BLaER1 (cell line): ENCODE measurements around the gene GPR132.
"Not testable (repeated sequence)": the region's sequence is repeated elsewhere in the genome, so short reads cannot be mapped to it uniquely, and the experiment has no call there.

Experiments used
- H3K27ac ChIP-seq: shearing (Covaris generic); formaldehyde crosslinking; 2 replicates; pipeline ENCODE4 v1.8.1; 2022
- H3K27me3 ChIP-seq: shearing (Covaris generic); formaldehyde crosslinking; 2 replicates; pipeline ENCODE4 v1.8.1; 2022
- H3K36me3 ChIP-seq: shearing (Covaris generic); formaldehyde crosslinking; 2 replicates; pipeline ENCODE4 v1.8.1; 2022
- H3K4me1 ChIP-seq: shearing (Covaris generic); formaldehyde crosslinking; 2 replicates; pipeline ENCODE4 v1.8.1; 2022
- H3K4me2 ChIP-seq: shearing (Covaris generic); formaldehyde crosslinking; 2 replicates; pipeline ENCODE4 v1.8.1; 2022
- H3K4me3 ChIP-seq: shearing (Covaris generic); formaldehyde crosslinking; 2 replicates; pipeline ENCODE4 v1.8.1; 2022
- H3K9ac ChIP-seq: shearing (Covaris generic); formaldehyde crosslinking; 2 replicates; pipeline ENCODE4 v1.8.1; 2022
- H3K9me3 ChIP-seq: shearing (Covaris generic); formaldehyde crosslinking; 2 replicates; pipeline ENCODE4 v1.8.1; 2022
- H4K20me1 ChIP-seq: shearing (Covaris generic); formaldehyde crosslinking; 2 replicates; pipeline ENCODE4 v1.8.1; 2022
- Cebpa-rat ChIP-seq: shearing (Covaris generic); IDR thresholded peaks from 2 replicates; pipeline ENCODE4 v1.8.1; 2022

Gene GPR132

DNA sequence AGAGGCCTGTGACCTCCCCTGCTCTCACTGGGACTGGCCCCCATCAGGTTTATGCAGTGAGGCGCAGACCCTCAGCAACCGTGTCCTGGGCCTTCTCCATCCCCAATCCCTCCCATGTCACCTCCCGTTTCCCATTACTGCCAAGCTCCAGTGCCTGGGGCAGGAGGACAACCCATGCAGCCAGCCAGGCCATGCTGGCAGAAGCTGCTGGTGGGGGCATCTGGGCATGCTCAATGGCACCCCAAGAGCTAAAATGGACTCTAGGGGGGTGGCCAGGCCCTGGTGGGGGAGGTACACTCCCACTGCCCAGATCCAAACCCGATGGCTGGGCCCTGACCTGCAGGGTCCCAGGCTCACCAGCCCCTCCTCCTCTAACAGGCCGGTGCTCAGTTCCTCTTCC lies 20.5 kb upstream of the GPR132 start:
- H3K4me3 ChIP-seq: no peak overlapping the region
- H3K4me2 ChIP-seq: peak overlapping the region; percentile 97
- TF ChIP-seq Cebpa-rat: no peak
- H3K27ac ChIP-seq: no peak overlapping the region
- H3K9ac ChIP-seq: 0 out of 2 replicates have a peak overlapping the region, but pooled peaks have one; percentile 10
- no peaks in the 10 kb centered on the region for H3K36me3 ChIP-seq
- no peaks in the 10 kb centered on the region for H3K9me3 ChIP-seq
- H3K27me3 ChIP-seq: peaks cover 21% of the 10 kb centered on the region
- H3K4me1 ChIP-seq: peaks cover 72% of the 10 kb centered on the region
- H4K20me1 ChIP-seq: peaks cover 65% of the 10 kb centered on the region

DNA sequence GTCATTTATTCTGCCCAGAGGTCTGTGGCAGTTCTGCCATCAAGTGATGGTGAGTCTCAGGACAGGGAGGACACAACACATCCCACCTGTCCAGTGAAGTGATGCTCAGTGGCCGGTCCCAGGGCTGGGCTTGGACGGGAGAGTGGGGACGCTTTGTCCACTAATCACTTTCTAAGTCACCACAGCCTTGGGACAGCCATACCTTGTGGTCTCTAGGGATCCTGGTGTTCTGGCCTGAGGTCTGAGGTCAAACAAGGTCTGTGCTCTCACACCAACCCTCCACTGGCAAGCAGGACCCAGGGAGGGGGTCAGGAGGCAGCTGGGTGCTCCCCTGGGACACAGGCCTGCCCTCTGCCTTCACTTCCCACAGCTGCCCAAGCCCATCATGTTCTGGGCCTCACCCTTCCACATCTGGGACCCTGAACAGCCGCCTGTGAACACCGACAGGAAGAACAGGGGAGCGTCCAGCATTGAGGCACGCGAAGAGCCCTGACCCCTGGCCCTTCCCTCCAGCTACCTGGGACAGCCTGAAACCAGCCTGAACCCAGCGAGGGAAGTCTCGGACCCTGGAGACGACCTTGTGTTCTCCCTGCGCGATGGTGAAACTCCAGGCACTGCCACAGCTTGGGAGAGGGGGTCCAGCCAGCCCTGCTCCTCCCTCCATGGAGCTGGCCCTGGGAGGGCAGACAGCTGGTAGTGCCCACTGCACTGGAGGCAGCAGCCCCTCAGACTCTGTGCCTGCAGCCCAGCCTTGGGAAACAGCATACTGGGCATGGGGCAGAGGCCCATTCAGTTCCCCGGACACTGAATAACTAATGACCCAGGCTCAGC lies 19.7 kb upstream of the GPR132 start:
- peak overlapping the region; percentile 97 for H3K4me2 ChIP-seq
- H3K9me3 ChIP-seq: peaks cover 3% of the 10 kb centered on the region; the same call in 1 of the 2 replicates
- peaks cover 64% of the 10 kb centered on the region for H3K4me1 ChIP-seq
- no peak overlapping the region for H3K4me3 ChIP-seq
- H3K27me3 ChIP-seq: peaks cover 21% of the 10 kb centered on the region
- peaks cover 57% of the 10 kb centered on the region for H4K20me1 ChIP-seq
- H3K27ac ChIP-seq: no peak overlapping the region
- TF ChIP-seq Cebpa-rat: no peak
- H3K9ac ChIP-seq: 0 out of 2 replicates have a peak overlapping the region, but pooled peaks have one; percentile 10
- H3K36me3 ChIP-seq: no peaks in the 10 kb centered on the region

DNA sequence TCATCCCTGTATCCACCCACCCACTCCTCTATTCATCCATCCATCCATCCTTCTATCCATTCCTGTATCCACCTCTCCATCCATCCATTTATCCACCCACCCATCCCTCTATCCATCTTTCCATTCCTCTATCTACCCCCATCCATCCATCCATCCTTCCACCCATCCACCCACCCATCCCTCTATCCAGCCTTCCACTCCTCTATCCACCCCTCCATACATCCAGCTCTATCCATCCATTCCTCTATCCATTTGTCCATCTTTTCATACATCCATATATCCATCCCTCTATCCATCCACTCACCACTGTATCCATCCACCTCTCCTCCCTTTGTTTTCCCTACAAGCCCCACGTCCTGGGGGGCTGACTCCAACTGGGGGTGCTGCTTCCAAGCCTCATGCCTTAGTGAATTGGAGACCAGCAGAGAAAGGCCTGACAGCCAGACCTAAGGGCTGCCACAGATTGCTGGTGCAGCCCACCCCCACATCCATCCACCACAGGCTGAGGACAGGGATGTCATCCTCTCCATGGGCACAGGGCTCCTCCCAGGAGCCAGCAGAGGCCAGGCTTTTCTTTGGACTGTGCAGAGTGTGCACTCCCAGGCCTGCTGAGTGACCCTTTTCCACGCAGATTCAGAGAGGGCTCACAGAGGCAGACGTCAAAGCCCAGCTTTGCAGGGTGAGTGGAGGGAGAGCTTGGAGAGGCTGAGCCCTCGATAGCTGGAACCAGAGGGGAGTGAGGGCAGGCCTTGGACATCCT lies 18.9 kb upstream of the GPR132 start:
- no peak overlapping the region for H3K27ac ChIP-seq
- H3K9me3 ChIP-seq: peaks cover 9% of the 10 kb centered on the region; the same call in 1 of the 2 replicates
- peaks cover 55% of the 10 kb centered on the region for H3K4me1 ChIP-seq
- H3K4me3 ChIP-seq: no peak overlapping the region
- TF ChIP-seq Cebpa-rat: no peak
- no peaks in the 10 kb centered on the region for H3K36me3 ChIP-seq
- peak overlapping the region; percentile 97; the same call in 1 of the 2 replicates for H3K4me2 ChIP-seq
- H4K20me1 ChIP-seq: peaks cover 48% of the 10 kb centered on the region
- H3K9ac ChIP-seq: no peak overlapping the region
- H3K27me3 ChIP-seq: peaks cover 21% of the 10 kb centered on the region

DNA sequence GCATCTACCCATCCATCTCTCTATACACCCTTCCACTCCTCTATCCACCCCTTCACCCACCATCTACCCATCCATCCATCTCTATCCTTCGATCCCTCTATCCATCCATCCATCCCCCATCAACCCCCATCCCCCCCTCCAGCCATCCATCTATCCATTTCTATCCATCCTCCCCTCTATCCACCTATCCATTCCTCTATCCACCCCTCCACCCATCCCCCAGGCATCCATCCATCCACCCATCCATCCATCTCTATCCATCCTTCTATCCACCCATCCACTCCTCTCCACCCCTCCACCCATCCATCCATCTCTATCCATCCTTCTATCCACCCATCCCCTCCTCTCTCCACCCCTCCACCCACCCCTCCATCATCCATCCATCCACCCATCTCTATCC lies 17.5 kb upstream of the GPR132 start:
- Histone ChIP-seq H4K20me1 (peaks cover 34% of the 10 kb centered on the region), H3K27ac (no peak overlapping the region), H3K4me1 (peaks cover 43% of the 10 kb centered on the region), H3K9me3 (peaks cover 9% of the 10 kb centered on the region; the same call in 1 of the 2 replicates), H3K36me3 (no peaks in the 10 kb centered on the region), H3K9ac (no peak overlapping the region), H3K4me2 (no peak overlapping the region), H3K27me3 (peaks cover 9% of the 10 kb centered on the region), H3K4me3 (no peak overlapping the region)
- no peak for TF ChIP-seq Cebpa-rat

DNA sequence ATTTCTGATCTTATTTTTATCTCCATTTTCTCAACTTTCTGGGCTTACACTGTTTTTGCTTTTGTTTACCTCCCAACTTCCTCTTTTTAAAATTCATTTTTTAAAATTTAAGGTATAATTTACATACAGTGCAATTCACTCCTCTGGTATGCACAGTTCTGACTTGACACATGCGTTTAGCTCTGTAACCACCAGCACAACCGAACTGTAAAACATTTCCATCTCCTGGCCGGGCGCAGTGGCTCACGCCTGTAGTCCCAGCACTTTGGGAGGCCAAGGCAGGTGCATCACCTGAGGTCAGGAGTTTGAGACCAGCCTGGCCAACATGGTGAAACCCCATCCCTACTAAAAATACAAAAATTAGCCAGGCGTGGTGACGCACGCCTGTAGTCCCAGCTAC lies 16.2 kb upstream of the GPR132 start:
- not testable (repeated sequence) for H3K27ac ChIP-seq, H3K9me3 ChIP-seq, H3K36me3 ChIP-seq, H3K4me3 ChIP-seq, H3K27me3 ChIP-seq, H3K4me2 ChIP-seq, H3K9ac ChIP-seq
- Histone ChIP-seq H4K20me1 (peaks cover 24% of the 10 kb centered on the region), H3K4me1 (peaks cover 44% of the 10 kb centered on the region)

DNA sequence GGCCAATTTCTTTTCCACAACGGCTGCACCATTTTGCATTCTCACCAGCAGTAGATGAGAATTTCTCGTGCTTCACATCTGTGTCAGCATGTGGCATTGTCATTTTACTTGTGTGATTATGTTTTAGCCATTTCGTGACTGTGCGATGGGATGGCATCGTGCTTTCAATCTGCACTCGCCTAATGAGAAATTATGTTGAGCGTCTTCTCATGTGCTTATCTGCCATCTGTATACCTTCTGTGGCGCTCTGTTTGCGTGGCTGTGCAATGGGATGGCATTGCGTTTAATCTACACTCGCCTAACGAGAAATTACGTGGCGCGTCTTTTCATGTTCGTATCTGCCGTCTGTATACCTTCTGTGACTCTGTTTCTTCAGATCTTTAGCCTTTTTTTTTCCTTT lies 14.9 kb upstream of the GPR132 start:
- Histone ChIP-seq H3K9me3 (peaks cover 9% of the 10 kb centered on the region; the same call in 1 of the 2 replicates), H3K27me3 (no peaks in the 10 kb centered on the region), H3K4me1 (peaks cover 42% of the 10 kb centered on the region), H3K36me3 (no peaks in the 10 kb centered on the region), H3K4me3 (no peak overlapping the region), H3K4me2 (no peak overlapping the region), H3K27ac (no peak overlapping the region), H3K9ac (no peak overlapping the region), H4K20me1 (peaks cover 11% of the 10 kb centered on the region)
- no peak for TF ChIP-seq Cebpa-rat

DNA sequence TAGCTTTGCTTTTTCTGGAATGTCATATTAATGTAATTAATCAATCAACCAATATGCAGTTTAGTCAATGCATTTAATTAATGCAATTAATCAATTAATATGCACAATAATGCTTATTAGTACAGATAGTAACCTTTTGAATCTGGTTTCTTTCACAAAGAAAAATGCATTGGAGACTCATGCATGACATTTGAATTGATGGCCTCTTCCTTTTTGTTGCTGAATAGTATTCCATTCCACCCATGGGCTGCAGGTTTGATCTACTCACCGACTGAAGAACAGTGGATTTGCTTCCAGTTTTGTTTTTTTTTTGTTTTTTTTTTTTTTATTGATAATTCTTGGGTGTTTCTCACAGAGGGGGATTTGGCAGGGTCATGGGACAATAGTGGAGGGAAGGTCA lies 13.1 kb upstream of the GPR132 start:
- no peaks in the 10 kb centered on the region for H3K27me3 ChIP-seq
- no peaks in the 10 kb centered on the region for H3K36me3 ChIP-seq
- H4K20me1 ChIP-seq: no peaks in the 10 kb centered on the region
- no peak overlapping the region for H3K4me3 ChIP-seq
- peaks cover 9% of the 10 kb centered on the region; the same call in 1 of the 2 replicates for H3K9me3 ChIP-seq
- TF ChIP-seq Cebpa-rat: no peak
- H3K9ac ChIP-seq: no peak overlapping the region
- H3K4me1 ChIP-seq: peaks cover 49% of the 10 kb centered on the region
- H3K4me2 ChIP-seq: no peak overlapping the region
- H3K27ac ChIP-seq: no peak overlapping the region

DNA sequence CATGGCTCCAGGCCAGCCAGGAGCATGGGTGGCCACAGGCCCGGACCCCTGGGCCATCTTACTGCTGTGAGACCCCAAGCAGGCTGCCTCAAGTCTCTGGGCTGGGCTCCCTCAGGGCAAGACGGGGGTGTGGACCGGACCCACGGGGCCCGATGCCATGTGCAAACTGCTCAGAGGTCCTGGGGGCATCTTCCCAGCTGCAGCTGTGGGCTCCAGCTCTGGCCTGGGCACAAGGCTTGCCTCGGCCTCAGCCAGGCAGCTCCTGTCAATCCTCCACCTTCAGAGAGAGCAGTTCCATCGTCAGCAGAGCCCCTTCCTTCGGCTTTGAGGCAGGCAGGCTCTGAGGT lies 12.4 kb upstream of the GPR132 start:
- Histone ChIP-seq H3K27ac (no peak overlapping the region), H3K9me3 (peaks cover 9% of the 10 kb centered on the region; the same call in 1 of the 2 replicates), H3K4me1 (peaks cover 56% of the 10 kb centered on the region), H3K36me3 (no peaks in the 10 kb centered on the region), H4K20me1 (no peaks in the 10 kb centered on the region), H3K4me3 (no peak overlapping the region), H3K9ac (no peak overlapping the region), H3K27me3 (no peaks in the 10 kb centered on the region), H3K4me2 (peak overlapping the region; percentile 88)
- no peak for TF ChIP-seq Cebpa-rat

DNA sequence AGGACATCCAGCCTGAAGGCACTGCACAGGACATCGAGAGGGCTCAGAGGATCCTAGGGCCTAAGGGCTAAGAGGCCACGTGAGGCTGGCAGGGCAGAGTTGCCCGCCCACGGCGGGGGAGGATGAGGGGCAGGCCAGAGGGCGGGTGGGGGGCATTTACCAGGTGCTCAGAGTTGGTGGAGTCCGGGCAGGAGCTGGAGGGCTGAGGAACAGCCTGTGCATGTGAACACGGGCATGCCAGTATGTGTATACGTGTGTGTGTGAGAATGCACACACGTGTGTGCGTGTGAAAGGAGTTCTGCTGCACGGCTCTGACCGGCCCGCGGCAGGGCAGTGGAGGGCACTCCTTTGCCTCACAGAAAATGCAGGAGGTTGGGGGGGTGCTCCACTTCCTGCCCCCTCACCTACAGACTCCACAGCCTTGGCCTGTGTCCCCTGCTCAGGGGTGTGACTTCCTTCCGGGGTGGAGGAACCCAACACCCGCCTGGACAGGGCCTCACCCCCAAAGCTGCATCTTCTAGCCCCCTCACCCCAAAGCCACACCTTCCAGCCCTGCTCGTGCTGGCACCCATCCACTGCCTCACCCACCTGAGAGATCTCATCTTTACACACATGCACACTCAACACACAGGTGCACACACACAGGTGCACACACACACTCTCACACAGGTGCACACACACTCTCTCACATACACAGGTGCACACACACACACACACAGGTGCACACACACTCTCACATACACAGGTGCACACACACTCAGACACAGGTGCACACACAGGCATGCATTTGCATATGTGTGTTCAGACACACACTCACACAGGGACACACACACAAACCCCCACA lies 11.8 kb upstream of the GPR132 start:
- peak overlapping the region; percentile 87 for H3K27ac ChIP-seq
- peaks cover 61% of the 10 kb centered on the region for H3K4me1 ChIP-seq
- peak overlapping the region; percentile 88 for H3K4me2 ChIP-seq
- TF ChIP-seq Cebpa-rat: no peak
- H4K20me1 ChIP-seq: no peaks in the 10 kb centered on the region
- peaks cover 9% of the 10 kb centered on the region; the same call in 1 of the 2 replicates for H3K9me3 ChIP-seq
- H3K9ac ChIP-seq: peak overlapping the region; percentile 68
- H3K27me3 ChIP-seq: no peaks in the 10 kb centered on the region
- H3K36me3 ChIP-seq: no peaks in the 10 kb centered on the region
- no peak overlapping the region for H3K4me3 ChIP-seq
